ENCODE measurements around the gene FEN1.

Gene FEN1

DNA sequence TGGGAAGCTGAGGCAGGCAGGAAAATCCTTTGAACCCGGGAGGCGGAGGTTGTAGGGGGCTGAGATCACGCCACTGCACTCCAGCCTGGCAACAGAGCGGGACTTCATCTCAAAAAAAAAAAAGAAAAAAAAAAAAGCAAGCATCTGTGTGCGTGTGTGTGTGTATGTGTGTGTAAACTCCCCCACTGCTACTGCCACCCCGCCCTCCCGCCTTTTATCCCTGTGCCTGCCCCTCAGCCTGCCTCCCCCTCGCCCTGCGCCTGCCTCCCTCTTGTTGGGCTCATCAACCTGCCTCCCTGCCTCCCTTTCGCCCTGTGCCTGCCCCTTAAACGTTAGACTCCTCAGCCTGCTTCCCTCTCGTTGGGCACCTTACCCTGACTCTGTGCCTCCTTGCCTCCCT, 18.3 kb upstream of the FEN1 start:
- H3K36me3 ChIP-seq (ENCODE audit: low read depth) = no peaks in the 10 kb centered on the region
- no peak overlapping the region for H3K27ac ChIP-seq (ENCODE audit: poor library complexity, severe bottlenecking)
- no peaks in the 10 kb centered on the region for H3K9me3 ChIP-seq (ENCODE audit: severe bottlenecking)
- H3K4me1 ChIP-seq (ENCODE audit: insufficient read depth, poor library complexity, severe bottlenecking) = no peaks in the 10 kb centered on the region
- ATAC-seq (ENCODE audit: low read depth) (no peak), DNase-seq (ENCODE audit: low spot score) (no peak)
- TF ChIP-seq, protein P1, sequence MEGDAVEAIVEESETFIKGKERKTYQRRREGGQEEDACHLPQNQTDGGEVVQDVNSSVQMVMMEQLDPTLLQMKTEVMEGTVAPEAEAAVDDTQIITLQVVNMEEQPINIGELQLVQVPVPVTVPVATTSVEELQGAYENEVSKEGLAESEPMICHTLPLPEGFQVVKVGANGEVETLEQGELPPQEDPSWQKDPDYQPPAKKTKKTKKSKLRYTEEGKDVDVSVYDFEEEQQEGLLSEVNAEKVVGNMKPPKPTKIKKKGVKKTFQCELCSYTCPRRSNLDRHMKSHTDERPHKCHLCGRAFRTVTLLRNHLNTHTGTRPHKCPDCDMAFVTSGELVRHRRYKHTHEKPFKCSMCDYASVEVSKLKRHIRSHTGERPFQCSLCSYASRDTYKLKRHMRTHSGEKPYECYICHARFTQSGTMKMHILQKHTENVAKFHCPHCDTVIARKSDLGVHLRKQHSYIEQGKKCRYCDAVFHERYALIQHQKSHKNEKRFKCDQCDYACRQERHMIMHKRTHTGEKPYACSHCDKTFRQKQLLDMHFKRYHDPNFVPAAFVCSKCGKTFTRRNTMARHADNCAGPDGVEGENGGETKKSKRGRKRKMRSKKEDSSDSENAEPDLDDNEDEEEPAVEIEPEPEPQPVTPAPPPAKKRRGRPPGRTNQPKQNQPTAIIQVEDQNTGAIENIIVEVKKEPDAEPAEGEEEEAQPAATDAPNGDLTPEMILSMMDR (IDR thresholded peaks at IDR 0.05; ENCODE audit: poor library complexity, severe bottlenecking) = no peak
- no peak overlapping the region for H3K4me3 ChIP-seq (ENCODE audit: severe bottlenecking)
- H3K27me3 ChIP-seq (ENCODE audit: insufficient read depth, poor library complexity, severe bottlenecking) = no peaks in the 10 kb centered on the region

DNA sequence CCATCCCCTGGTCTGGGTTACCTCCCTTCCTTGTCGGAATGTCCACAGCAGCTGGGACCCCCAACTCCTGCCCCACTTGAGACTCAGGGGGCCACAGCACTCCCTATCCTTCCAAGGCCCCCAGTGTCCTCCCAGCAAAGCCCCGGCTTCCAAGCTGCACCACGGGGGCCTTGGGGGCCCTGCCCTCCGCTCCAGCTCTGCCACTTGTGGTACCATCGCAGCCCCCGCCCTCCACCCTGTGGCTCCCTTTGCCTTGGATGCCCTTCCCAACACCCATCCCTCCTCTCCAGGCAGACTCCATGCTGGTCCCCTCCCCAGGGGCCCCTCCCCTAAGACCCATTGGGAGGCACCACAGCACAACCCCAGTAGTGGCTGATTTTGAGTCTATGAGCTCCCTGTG, 17.6 kb upstream of the FEN1 start:
- no peak overlapping the region for H3K4me3 ChIP-seq (ENCODE audit: severe bottlenecking)
- H3K9me3 ChIP-seq (ENCODE audit: severe bottlenecking) = no peaks in the 10 kb centered on the region
- H3K36me3 ChIP-seq (ENCODE audit: low read depth) = no peaks in the 10 kb centered on the region
- no peaks in the 10 kb centered on the region for H3K4me1 ChIP-seq (ENCODE audit: insufficient read depth, poor library complexity, severe bottlenecking)
- DNase-seq (ENCODE audit: low spot score) (no peak), ATAC-seq (ENCODE audit: low read depth) (no peak)
- H3K27me3 ChIP-seq (ENCODE audit: insufficient read depth, poor library complexity, severe bottlenecking) = no peaks in the 10 kb centered on the region
- TF ChIP-seq, protein P1 (IDR thresholded peaks at IDR 0.05; ENCODE audit: poor library complexity, severe bottlenecking) = no peak
- no peak overlapping the region for H3K27ac ChIP-seq (ENCODE audit: poor library complexity, severe bottlenecking)

DNA sequence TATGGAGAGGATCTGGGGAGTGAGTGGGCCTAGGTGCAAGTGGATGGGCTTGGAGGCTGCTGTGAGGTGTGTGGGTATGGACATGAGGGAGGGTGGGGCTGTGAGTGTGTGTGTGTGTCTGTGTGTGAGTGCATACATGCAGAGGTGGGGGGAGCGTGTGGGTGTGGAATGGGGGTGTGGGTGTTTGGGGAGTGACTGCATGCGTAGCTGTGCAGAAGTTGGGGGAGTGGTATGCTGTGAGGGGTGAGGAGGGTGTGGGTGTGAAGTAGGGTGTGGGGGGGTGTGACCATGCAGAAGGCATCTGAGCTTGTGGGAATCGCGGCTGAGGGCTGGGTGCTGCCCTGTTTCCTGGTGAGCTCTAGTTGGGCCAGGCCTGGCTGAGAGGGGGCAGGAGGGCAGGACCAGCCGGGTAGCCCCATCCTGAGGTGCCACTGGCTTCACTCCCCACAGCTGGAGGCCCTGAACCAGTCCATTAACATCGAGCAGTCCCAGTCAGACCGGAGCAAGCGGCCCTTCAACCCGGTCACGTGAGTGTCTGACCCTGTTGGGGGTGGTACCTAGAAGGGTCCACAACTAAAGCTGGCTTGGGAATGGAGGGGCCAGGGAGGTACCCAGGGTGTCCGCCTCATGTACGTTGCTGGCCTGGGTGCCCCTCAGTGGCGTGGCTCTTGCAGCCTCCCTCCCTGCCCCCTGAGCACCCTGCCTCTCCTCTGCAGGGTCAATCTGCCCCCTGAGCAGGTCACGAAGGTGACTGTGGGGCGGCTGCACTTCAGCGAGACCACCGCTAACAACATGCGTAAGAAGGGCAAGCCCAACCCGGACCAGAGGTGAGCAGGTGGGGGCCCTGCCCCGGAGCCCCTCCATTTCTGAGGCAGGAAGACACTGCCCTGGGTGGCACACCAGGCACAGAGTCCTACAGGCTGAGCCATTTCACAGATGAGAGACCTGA, 16.8 kb upstream of the FEN1 start:
- no peak for DNase-seq (ENCODE audit: low spot score)
- H3K27ac ChIP-seq (ENCODE audit: poor library complexity, severe bottlenecking) = no peak overlapping the region
- no peaks in the 10 kb centered on the region for H3K4me1 ChIP-seq (ENCODE audit: insufficient read depth, poor library complexity, severe bottlenecking)
- ATAC-seq (ENCODE audit: low read depth) = no peak
- H3K27me3 ChIP-seq (ENCODE audit: insufficient read depth, poor library complexity, severe bottlenecking) = no peaks in the 10 kb centered on the region
- H3K4me3 ChIP-seq (ENCODE audit: severe bottlenecking) = no peak overlapping the region
- TF ChIP-seq, protein P1 (IDR thresholded peaks at IDR 0.05; ENCODE audit: poor library complexity, severe bottlenecking) = no peak
- H3K36me3 ChIP-seq (ENCODE audit: low read depth) = no peaks in the 10 kb centered on the region
- H3K9me3 ChIP-seq (ENCODE audit: severe bottlenecking) = no peaks in the 10 kb centered on the region

DNA sequence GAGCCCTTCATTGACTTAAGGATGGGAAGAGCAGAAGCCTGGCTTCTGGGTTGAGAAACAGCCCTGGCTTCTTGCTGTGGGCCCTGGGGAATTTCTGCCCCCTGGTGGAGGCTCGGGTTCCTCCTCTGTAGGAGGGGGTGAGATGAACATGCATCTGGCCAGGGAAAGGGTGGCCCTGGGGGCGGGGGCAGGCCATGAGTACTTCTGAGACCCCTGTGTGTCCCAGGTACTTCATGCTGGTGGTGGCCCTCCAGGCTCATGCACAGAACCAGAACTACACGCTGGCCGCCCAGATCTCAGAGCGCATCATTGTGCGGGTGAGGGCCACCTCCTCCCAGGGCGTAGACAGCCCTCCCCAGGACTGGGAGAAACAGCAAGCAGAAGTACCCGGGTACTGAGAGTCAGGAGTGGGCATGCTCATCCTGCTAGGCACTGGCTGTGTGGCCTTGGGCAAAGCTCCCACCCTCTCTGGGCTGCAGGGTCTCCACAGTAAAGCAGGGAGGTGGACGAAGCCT, 16.1 kb upstream of the FEN1 start:
- no peaks in the 10 kb centered on the region for H3K9me3 ChIP-seq (ENCODE audit: severe bottlenecking)
- no peaks in the 10 kb centered on the region for H3K27me3 ChIP-seq (ENCODE audit: insufficient read depth, poor library complexity, severe bottlenecking)
- no peaks in the 10 kb centered on the region for H3K4me1 ChIP-seq (ENCODE audit: insufficient read depth, poor library complexity, severe bottlenecking)
- no peaks in the 10 kb centered on the region for H3K36me3 ChIP-seq (ENCODE audit: low read depth)
- H3K4me3 ChIP-seq (ENCODE audit: severe bottlenecking) = no peak overlapping the region
- H3K27ac ChIP-seq (ENCODE audit: poor library complexity, severe bottlenecking) = no peak overlapping the region
- TF ChIP-seq, protein P1 (IDR thresholded peaks at IDR 0.05; ENCODE audit: poor library complexity, severe bottlenecking) = peak; percentile 72
- ATAC-seq (ENCODE audit: low read depth) = peak; percentile 37; the same call in 2 of the 3 replicates
- DNase-seq (ENCODE audit: low spot score) = no peak
